ENCODE results near the gene ERC2.

ERC2 gene

GRCh38 chr3:55877703-55878102 is 590.6 kb downstream of the ERC2 start:
- Histone ChIP-seq H3K9ac (ENCODE audit: low read length) (no peak overlapping the region), H4K20me1 (ENCODE audit: low read depth, low read length) (no peaks in the 10 kb centered on the region), H3K4me3 (ENCODE audit: insufficient read depth, low read length, poor library complexity, severe bottlenecking) (no peak overlapping the region), H3F3A (ENCODE audit: insufficient read depth) (no peaks in the 10 kb centered on the region), H3K27me3 (ENCODE audit: low read length) (no peaks in the 10 kb centered on the region), H3K9me3 (ENCODE audit: insufficient read depth, low read length) (no peaks in the 10 kb centered on the region), H3K4me2 (ENCODE audit: low read depth, low read length, poor library complexity, severe bottlenecking) (no peak overlapping the region), H3K36me3 (ENCODE audit: low read length) (no peaks in the 10 kb centered on the region), H3K79me2 (ENCODE audit: insufficient read depth, low read length) (no peaks in the 10 kb centered on the region), H3K27ac (ENCODE audit: low read depth, low read length) (no peak overlapping the region), H3K9me2 (replicated peaks; ENCODE audit: insufficient read depth, low read length) (no peaks in the 10 kb centered on the region), H2AFZ (ENCODE audit: low read depth, low read length, severe bottlenecking) (no peak overlapping the region)
- TF ChIP-seq CTCF (IDR thresholded peaks at IDR 0.05; ENCODE audit: insufficient read depth, low read length, poor library complexity, severe bottlenecking) (no peak), EZH2phosphoT487 (conservative IDR thresholded peaks at IDR 0.05; ENCODE audit: low read length) (no peak)

GRCh38 chr3:55876560-55876959 is 591.7 kb downstream of the ERC2 start:
- TF ChIP-seq EZH2phosphoT487 (conservative IDR thresholded peaks at IDR 0.05; ENCODE audit: low read length): no peak
- no peak for TF ChIP-seq CTCF (IDR thresholded peaks at IDR 0.05; ENCODE audit: insufficient read depth, low read length, poor library complexity, severe bottlenecking)
- Histone ChIP-seq H3K9me2 (replicated peaks; ENCODE audit: insufficient read depth, low read length) (no peaks in the 10 kb centered on the region), H3F3A (ENCODE audit: insufficient read depth) (no peaks in the 10 kb centered on the region)

DNA sequence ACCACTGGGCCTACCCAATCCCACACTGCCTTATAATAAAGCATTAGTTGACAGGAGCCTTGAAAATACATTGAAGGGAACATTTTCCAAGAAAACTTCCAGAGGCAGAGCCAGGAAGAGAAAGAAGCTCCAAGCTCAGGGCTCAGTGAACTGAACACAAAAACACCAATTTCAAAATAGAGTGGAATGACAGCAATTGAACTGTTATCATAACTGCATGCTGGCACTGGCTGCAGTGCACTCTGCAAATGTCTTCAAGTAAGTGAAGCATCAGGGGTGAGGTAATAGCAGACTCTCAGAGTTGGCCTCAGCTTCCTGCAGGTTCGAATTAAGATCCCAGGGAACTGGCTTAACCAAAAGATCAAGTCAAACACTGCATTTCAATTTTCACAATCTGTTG is 593.2 kb downstream of the ERC2 start:
- H3K4me3 ChIP-seq (ENCODE audit: insufficient read depth, low read length, poor library complexity, severe bottlenecking): no peak overlapping the region

More at GRCh38 chr3:55876560-55876959, 591.7 kb downstream of the ERC2 start:
- Histone ChIP-seq H3K27me3 (ENCODE audit: low read length) (no peaks in the 10 kb centered on the region), H4K20me1 (ENCODE audit: low read depth, low read length) (no peaks in the 10 kb centered on the region), H3K79me2 (ENCODE audit: insufficient read depth, low read length) (no peaks in the 10 kb centered on the region), H3K4me2 (ENCODE audit: low read depth, low read length, poor library complexity, severe bottlenecking) (no peak overlapping the region), H3K9ac (ENCODE audit: low read length) (no peak overlapping the region), H3K9me3 (ENCODE audit: insufficient read depth, low read length) (no peaks in the 10 kb centered on the region), H2AFZ (ENCODE audit: low read depth, low read length, severe bottlenecking) (no peak overlapping the region), H3K36me3 (ENCODE audit: low read length) (no peaks in the 10 kb centered on the region), H3K4me3 (ENCODE audit: insufficient read depth, low read length, poor library complexity, severe bottlenecking) (no peak overlapping the region), H3K27ac (ENCODE audit: low read depth, low read length) (no peak overlapping the region)

More for the DNA sequence above, 593.2 kb downstream of the ERC2 start:
- no peaks in the 10 kb centered on the region for H3K9me2 ChIP-seq (replicated peaks; ENCODE audit: insufficient read depth, low read length)
- no peak overlapping the region for H3K27ac ChIP-seq (ENCODE audit: low read depth, low read length)
- no peak overlapping the region for H3K4me2 ChIP-seq (ENCODE audit: low read depth, low read length, poor library complexity, severe bottlenecking)
- H2AFZ ChIP-seq (ENCODE audit: low read depth, low read length, severe bottlenecking): no peak overlapping the region
- no peaks in the 10 kb centered on the region for H4K20me1 ChIP-seq (ENCODE audit: low read depth, low read length)
- no peak overlapping the region for H3K9ac ChIP-seq (ENCODE audit: low read length)
- no peaks in the 10 kb centered on the region for H3F3A ChIP-seq (ENCODE audit: insufficient read depth)
- TF ChIP-seq CTCF (IDR thresholded peaks at IDR 0.05; ENCODE audit: insufficient read depth, low read length, poor library complexity, severe bottlenecking) (no peak), EZH2phosphoT487 (conservative IDR thresholded peaks at IDR 0.05; ENCODE audit: low read length) (no peak)
- H3K79me2 ChIP-seq (ENCODE audit: insufficient read depth, low read length): no peaks in the 10 kb centered on the region
- H3K27me3 ChIP-seq (ENCODE audit: low read length): no peaks in the 10 kb centered on the region
- no peaks in the 10 kb centered on the region for H3K36me3 ChIP-seq (ENCODE audit: low read length)
- no peaks in the 10 kb centered on the region for H3K9me3 ChIP-seq (ENCODE audit: insufficient read depth, low read length)

Measured in SU-DHL-6 (cell line).